ENCODE results near the gene TTLL6.

- no peak for TF ChIP-seq CTCF (IDR thresholded peaks at IDR 0.05)
- no peak for TF ChIP-seq POLR2A (IDR thresholded peaks at IDR 0.05)
Measured at GRCh38 chr17:48753794-48754499, 63.1 kb downstream of the TTLL6 start.

Data from testis (tissue), 2 donors.